Measurements from ENCODE around the gene TP53RK. TPM values are rescaled to one million over a fixed set of nuclear protein-coding genes. Genes with fewer than 3 reads are reported as not detected.

TP53RK gene
- polyA plus RNA-seq, 1 donor from 2014 or later: 22.7 TPM

DNA sequence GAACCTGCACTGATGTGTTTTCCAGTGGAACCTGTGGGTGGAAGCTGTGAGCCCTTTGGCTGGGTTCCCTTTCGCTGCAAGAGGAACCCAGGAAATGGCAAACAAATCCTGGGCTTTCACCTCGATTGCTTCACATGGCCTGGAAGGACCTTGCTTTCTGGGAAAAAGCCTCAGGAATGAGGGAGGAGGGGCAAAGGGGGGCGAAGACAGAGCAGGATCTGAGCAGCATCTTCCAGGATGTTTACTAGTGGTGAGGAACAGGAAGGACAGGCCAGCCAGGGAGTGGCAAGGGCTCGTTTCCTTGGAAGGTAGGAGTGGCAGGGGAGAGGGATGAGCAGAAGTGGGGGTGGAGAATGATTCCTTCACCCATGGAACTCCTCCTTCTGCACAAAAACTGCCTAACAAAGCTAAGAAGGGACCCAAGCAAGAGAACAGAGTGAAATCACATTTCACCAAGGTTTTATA, 26.1 kb upstream of the TP53RK start:
- no peaks in the 10 kb centered on the region for H3K9me2 ChIP-seq (ENCODE audit: insufficient read depth, low read length)
- no peaks in the 10 kb centered on the region for H3F3A ChIP-seq (ENCODE audit: insufficient read depth, low read length, poor library complexity, severe bottlenecking)
- no peaks in the 10 kb centered on the region for H3K36me3 ChIP-seq (ENCODE audit: insufficient read depth, low read length)
- H3K4me3 ChIP-seq (ENCODE audit: low read length): no peak overlapping the region
- no peaks in the 10 kb centered on the region for H3K9me3 ChIP-seq (ENCODE audit: low read length)
- H3K79me2 ChIP-seq (replicated peaks; ENCODE audit: insufficient read depth, low read length): no peaks in the 10 kb centered on the region
- no peaks in the 10 kb centered on the region for H4K20me1 ChIP-seq (ENCODE audit: insufficient read depth)
- no peak for TF ChIP-seq RAD21 (conservative IDR thresholded peaks at IDR 0.05)
- H2AFZ ChIP-seq (ENCODE audit: low read depth, low read length): no peak overlapping the region
- no peak overlapping the region for H3K9ac ChIP-seq (ENCODE audit: low read length)
- H3K27ac ChIP-seq (ENCODE audit: low read length): no peak overlapping the region
- H3K4me2 ChIP-seq (ENCODE audit: low read length): no peak overlapping the region
- H3K27me3 ChIP-seq (ENCODE audit: insufficient read depth, low read depth, low read length): peaks cover 3% of the 10 kb centered on the region

DNA sequence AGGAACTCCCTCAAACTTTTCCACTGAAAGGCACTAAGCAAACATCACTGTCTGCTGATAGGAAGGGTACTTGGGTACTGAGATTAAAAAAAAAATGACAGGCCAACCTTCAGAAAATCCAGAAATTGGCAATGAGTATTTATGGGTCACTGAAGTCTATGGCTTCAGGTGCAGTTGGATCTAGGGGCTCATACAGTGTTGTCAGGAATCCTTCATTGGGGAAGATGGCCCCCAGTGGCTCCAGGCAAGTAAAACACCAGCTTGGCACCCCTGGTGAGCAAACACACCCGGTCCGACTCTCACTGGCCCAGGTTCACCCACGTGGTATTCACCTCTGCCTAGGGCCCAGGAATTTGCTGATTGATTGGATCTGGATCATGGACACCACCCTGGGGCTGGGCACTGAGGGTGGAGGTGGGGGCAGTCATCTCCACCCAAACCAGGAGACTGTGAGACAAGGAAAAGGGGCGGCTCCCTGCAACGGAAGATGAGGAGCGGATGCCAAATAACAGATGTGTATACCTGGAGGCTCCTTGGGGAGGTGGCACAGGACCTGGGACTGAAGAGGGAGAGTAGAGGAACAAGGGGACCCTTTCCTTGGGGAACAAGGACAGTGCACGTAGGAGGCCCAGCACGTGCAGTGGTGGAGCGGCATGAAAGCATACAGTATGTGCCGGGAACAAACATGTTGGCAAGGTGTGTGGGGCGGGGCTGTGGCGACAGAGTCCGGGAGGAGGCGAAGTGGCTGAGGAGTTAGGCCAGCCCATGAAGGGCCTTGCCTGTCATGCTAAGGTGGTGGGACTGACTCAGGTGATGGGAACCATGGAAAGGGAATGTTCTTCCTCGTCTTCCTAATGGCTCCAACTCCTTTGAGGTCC, 25.0 kb upstream of the TP53RK start:
- no peaks in the 10 kb centered on the region for H3F3A ChIP-seq (ENCODE audit: insufficient read depth, low read length, poor library complexity, severe bottlenecking)
- H3K27me3 ChIP-seq (ENCODE audit: insufficient read depth, low read depth, low read length): peaks cover 12% of the 10 kb centered on the region
- TF ChIP-seq, protein P1, sequence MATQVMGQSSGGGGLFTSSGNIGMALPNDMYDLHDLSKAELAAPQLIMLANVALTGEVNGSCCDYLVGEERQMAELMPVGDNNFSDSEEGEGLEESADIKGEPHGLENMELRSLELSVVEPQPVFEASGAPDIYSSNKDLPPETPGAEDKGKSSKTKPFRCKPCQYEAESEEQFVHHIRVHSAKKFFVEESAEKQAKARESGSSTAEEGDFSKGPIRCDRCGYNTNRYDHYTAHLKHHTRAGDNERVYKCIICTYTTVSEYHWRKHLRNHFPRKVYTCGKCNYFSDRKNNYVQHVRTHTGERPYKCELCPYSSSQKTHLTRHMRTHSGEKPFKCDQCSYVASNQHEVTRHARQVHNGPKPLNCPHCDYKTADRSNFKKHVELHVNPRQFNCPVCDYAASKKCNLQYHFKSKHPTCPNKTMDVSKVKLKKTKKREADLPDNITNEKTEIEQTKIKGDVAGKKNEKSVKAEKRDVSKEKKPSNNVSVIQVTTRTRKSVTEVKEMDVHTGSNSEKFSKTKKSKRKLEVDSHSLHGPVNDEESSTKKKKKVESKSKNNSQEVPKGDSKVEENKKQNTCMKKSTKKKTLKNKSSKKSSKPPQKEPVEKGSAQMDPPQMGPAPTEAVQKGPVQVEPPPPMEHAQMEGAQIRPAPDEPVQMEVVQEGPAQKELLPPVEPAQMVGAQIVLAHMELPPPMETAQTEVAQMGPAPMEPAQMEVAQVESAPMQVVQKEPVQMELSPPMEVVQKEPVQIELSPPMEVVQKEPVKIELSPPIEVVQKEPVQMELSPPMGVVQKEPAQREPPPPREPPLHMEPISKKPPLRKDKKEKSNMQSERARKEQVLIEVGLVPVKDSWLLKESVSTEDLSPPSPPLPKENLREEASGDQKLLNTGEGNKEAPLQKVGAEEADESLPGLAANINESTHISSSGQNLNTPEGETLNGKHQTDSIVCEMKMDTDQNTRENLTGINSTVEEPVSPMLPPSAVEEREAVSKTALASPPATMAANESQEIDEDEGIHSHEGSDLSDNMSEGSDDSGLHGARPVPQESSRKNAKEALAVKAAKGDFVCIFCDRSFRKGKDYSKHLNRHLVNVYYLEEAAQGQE (IDR thresholded peaks at IDR 0.05; ENCODE audit: borderline replicate concordance): no peak
- no peak for TF ChIP-seq RAD21 (conservative IDR thresholded peaks at IDR 0.05)
- TF ChIP-seq SMC3 (conservative IDR thresholded peaks at IDR 0.05; ENCODE audit: poor library complexity): no peak
- TF ChIP-seq TAF1 (IDR thresholded peaks at IDR 0.05; ENCODE audit: low read depth): no peak
- TF ChIP-seq, protein P2, sequence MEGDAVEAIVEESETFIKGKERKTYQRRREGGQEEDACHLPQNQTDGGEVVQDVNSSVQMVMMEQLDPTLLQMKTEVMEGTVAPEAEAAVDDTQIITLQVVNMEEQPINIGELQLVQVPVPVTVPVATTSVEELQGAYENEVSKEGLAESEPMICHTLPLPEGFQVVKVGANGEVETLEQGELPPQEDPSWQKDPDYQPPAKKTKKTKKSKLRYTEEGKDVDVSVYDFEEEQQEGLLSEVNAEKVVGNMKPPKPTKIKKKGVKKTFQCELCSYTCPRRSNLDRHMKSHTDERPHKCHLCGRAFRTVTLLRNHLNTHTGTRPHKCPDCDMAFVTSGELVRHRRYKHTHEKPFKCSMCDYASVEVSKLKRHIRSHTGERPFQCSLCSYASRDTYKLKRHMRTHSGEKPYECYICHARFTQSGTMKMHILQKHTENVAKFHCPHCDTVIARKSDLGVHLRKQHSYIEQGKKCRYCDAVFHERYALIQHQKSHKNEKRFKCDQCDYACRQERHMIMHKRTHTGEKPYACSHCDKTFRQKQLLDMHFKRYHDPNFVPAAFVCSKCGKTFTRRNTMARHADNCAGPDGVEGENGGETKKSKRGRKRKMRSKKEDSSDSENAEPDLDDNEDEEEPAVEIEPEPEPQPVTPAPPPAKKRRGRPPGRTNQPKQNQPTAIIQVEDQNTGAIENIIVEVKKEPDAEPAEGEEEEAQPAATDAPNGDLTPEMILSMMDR (IDR thresholded peaks at IDR 0.05; ENCODE audit: poor library complexity, severe bottlenecking): no peak
- TF ChIP-seq POLR2AphosphoS5 (IDR thresholded peaks at IDR 0.05): no peak
- TF ChIP-seq EZH2 (IDR thresholded peaks at IDR 0.05; ENCODE audit: borderline replicate concordance, insufficient read depth, low read length, poor library complexity, severe bottlenecking): no peak
- TF ChIP-seq EP300 (conservative IDR thresholded peaks at IDR 0.05; ENCODE audit: poor library complexity, severe bottlenecking): no peak
- no peak overlapping the region for H3K9ac ChIP-seq (ENCODE audit: low read length)
- H3K9me2 ChIP-seq (ENCODE audit: insufficient read depth, low read length): no peaks in the 10 kb centered on the region
- no peak overlapping the region for H3K27ac ChIP-seq (ENCODE audit: low read length)
- H3K9me3 ChIP-seq (ENCODE audit: low read length): no peaks in the 10 kb centered on the region
- no peak overlapping the region for H3K4me3 ChIP-seq (ENCODE audit: low read length)
- no peaks in the 10 kb centered on the region for H4K20me1 ChIP-seq (ENCODE audit: insufficient read depth)
- no peaks in the 10 kb centered on the region for H3K79me2 ChIP-seq (replicated peaks; ENCODE audit: insufficient read depth, low read length)
- H3K36me3 ChIP-seq (ENCODE audit: insufficient read depth, low read length): no peaks in the 10 kb centered on the region
- H3K4me2 ChIP-seq (ENCODE audit: low read length): no peak overlapping the region
- H2AFZ ChIP-seq (ENCODE audit: low read depth, low read length): no peak overlapping the region
